Ureter (tissue), 1 donor: ENCODE data around the gene PROKR1. TPM values are rescaled to one million over a fixed set of nuclear protein-coding genes. Genes with fewer than 3 reads are reported as not detected.
"Not testable (repeated sequence)": the region's sequence is repeated elsewhere in the genome, so short reads cannot be mapped to it uniquely, and the experiment has no call there.

ENCODE experiments used
- DNase-seq: peaks from one replicate; pipeline ENCODE4 v3.0.0-alpha.2; 2020; ENCODE audit warnings: low spot score
- total RNA-seq: library from RNA; stranded (reverse); gene quantifications from one replicate; pipeline ENCODE4 v1.2.4, GENCODE V29; 2023
- donor health status: DM: yes; HTN: yes; CAD: no.

PROKR1 gene
- total RNA-seq, 1 donor from 2014 or later, result not detected

DNA sequence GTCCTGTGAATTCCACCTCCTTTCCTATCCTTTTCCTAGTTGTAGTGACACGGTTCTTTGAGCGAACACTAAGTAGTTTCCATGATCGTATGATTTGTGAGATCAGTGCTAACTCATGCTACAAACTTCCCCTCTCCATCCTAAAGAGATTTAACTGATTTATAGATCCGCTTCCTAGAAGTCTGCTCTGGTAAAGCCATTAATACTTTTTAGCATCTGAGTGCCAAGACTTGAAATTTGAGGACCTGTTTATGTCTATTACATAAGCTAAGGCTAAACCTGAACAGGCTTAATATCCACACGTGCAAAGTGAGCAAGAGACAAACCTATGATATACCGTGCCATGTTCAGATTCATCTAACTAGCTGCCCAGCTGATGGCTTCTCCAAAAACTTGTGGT lies 14.9 kb downstream of the PROKR1 start:
- no peak for DNase-seq

- no peak for DNase-seq
Measured at GRCh38 chr2:68659081-68659480, 15.7 kb downstream of the PROKR1 start.

DNA sequence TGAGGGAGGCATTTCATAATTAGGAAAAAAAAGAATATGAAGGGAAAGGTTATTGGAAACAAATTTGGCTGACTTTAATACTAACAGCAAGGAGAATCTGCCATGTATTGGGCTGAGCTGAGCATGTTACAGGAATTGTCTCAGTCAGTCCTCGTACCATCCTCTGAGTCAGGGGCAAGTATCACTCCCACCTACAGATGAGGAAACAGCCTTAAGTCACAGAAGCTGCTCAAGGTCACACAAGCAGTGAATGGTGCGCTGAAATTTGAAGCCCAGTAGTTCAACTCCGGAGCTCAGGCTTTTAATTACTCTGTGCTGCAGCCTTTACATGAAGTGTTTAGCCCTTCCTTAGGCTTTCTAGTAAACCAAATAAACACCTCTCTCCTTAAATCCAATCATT lies 17.3 kb downstream of the PROKR1 start:
- no peak for DNase-seq

GRCh38 chr2:68662466-68662865 lies 19.1 kb downstream of the PROKR1 start:
- DNase-seq, result no peak

DNA sequence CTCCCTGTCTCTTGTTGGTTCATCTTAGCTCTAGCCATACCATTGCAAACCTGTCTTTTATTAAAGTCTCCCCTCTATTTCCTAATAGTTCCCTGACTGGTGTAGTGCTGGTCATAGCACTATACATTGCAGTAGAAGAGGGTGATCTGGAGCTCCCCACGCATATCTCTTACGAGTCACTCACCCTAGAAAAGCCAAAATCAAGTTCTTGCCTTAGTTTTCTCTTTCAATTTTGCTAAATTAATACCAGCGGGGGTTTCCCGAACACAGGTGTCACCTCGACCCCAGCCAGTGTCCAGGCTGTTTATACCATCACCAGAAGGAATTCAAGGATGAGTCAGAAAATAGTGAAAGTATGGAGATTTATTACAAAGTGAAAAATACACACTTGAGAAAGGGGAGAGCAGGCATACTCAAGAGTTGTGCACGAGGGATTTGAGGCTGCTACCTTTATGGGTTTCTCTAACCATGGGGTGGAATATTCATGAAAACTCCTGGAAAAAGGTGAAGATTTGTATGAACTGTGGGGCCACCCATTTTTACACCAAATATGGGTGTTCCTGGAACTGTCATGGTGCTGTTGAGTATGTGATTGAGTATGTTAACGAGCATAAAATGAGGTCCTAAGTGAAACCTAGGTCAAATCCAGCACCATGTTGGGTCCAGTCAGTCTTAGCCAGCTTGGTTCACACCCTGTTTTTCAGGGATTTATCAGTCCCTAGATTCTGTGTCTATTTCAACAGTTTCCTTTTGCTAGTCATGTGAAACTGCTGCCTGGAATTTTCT lies 20.2 kb downstream of the PROKR1 start:
- DNase-seq, result no peak

GRCh38 chr2:68667371-68667770 lies 24.0 kb downstream of the PROKR1 start:
- DNase-seq, result no peak

GRCh38 chr2:68669651-68670050 lies 26.3 kb downstream of the PROKR1 start:
- no peak for DNase-seq

GRCh38 chr2:68671961-68672360 lies 28.6 kb downstream of the PROKR1 start:
- no peak for DNase-seq

DNA sequence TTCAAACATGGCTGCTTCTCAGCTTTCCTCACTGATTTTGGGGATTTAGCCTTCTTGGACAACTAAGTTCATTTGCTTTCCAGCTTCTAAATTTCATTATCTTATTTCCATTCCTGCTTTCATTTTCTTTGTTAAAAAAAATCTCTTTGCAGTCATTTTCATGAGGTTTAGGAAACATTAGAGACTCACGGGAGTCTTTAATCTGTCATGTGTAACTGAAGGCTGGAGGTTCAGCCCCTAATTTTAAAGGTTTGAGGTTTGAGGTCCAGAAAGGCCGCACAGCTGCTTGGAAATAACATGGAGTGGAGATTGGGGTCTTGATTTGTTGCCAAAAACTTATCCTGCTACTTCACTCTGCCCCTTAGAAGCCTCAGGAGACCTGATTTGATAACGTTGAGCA lies 30.3 kb downstream of the PROKR1 start:
- DNase-seq, result no peak

DNA sequence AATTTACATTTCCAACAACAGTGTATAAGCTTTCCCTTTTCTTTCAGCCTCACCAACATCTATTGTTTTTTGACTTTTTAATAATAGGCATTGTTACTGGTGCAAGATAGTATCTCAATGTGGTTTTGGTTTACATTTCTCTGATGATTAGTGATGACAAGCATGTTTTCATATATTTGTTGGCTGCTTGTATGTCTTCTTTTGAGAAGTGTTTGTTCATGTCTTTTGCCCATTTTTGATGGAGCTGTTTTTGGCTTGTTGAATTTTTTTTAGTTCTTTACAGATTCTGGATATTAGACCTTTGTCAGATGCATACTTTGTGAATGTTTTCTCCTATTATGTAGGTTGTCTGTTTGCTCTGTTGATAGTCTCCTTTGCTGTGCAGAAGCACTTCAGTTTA lies 32.1 kb downstream of the PROKR1 start:
- DNase-seq, result no peak

- DNase-seq, result not testable (repeated sequence)
Measured at GRCh38 chr2:68677837-68678236, 34.5 kb downstream of the PROKR1 start.

DNA sequence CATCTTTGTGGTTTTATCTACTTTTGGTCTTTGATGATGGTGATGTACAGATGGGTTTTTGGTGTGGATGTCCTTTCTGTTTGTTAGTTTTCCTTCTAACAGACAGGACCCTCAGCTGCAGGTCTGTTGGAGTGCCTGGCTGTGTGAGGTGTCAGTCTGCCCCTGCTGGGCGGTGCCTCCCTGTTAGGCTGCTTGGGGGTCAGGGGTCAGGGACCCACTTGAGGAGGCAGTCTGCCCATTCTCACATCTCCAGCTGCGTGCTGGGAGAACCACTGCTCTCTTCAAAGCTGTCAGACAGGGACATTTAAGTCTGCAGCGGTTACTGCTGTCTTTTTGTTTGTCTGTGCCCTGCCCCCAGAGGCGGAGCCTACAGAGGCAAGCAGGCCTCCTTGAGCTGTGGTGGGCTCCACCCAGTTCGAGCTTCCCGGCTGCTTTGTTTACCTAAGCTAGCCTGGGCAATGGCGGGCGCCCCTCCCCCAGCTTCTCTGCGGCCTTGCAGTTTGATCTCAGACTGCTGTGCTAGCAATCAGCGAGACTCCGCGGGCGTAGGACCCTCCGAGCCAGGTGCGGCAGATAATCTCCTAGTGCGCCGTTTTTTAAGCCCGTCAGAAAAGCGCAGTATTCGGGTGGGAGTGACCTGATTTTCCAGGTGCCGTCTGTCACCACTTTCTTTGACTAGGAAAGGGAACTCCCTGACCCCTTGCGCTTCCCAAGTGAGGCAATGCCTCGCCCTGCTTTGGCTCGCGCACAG lies 36.0 kb downstream of the PROKR1 start:
- DNase-seq, result peak; percentile 48

- not testable (repeated sequence) for DNase-seq
Measured at GRCh38 chr2:68679917-68680267, 36.5 kb downstream of the PROKR1 start.

DNA sequence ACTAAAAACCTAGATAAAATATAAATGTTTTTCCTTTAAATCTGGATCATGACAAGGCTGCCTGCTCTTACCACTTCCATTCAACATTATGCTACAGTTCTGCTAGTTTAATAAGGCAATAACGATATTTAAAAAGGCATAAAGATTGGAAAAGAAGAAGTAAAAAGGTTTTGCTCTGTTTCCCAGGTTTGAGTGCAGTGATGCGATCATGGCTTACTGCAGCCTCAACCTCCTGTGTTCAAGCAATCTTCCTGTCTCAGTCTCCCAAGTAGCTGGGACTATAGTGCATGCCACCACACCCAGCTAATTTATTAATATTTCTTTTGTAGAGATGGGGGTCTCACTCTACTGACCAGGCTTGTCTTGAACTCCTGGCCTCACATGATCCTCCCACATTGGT lies 40.8 kb downstream of the PROKR1 start:
- no peak for DNase-seq

DNA sequence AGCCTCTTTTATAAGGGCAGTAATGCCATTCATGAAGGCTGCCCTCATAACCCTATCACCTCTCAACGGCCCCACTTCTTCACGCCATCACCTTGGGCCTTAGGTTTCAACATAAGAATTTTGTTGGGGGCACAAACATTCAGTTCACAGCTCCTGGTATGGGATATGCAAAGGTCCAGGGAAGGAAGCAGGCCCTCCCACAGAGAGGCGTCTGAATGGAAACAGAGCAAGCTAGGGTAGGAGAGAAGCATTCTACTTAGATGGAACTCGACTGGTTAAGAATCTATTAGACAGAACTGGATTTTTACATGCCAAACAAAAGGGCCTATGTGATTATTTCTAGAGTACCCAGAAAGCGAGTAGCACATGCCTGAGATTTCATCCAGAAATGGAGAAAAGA lies 42.8 kb downstream of the PROKR1 start:
- DNase-seq, result no peak

DNA sequence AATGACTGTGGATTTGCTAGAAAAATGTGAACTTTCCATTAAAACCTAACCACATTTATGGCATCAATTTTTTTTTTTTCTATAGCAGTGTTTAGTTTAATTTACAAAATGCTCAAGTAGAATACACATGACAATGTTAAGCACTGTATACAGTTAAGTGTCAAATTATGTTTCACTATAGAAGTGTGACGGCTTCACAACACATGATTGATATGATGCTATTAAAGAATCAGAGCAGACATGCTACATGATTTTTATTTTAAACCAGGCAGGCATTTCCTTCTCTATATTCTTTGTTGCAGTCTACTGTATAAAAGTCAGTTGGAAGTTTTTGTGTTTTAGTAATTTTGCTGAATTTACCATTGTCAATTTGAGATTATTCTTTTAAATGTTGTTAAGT lies 43.6 kb downstream of the PROKR1 start:
- no peak for DNase-seq

GRCh38 chr2:68689553-68690537 lies 46.5 kb downstream of the PROKR1 start:
- no peak for DNase-seq

GRCh38 chr2:68690851-68691250 lies 47.5 kb downstream of the PROKR1 start:
- DNase-seq, result no peak

DNA sequence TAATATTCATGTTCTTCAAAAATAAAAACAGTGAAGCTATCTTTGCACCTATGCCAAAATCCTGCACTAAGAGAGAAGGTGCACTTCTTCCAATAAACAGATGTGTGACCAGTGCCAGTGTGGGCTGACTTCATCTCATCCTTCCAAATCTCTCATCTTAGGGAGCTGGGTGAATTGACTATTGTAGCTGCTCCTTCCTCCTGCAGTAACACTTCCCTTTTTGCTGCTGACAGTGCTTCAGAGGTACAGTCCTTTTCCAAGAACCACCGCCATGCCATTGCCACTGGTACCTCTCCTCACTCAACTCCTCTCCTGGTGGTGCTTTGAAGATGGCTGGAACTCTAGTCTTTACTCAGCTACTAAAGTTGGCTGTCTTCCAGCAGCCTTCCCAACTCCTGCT lies 49.1 kb downstream of the PROKR1 start:
- no peak for DNase-seq

GRCh38 chr2:68693951-68694350 lies 50.6 kb downstream of the PROKR1 start:
- DNase-seq, result no peak

- no peak for DNase-seq
Measured at GRCh38 chr2:68695971-68696370, 52.6 kb downstream of the PROKR1 start.

DNA sequence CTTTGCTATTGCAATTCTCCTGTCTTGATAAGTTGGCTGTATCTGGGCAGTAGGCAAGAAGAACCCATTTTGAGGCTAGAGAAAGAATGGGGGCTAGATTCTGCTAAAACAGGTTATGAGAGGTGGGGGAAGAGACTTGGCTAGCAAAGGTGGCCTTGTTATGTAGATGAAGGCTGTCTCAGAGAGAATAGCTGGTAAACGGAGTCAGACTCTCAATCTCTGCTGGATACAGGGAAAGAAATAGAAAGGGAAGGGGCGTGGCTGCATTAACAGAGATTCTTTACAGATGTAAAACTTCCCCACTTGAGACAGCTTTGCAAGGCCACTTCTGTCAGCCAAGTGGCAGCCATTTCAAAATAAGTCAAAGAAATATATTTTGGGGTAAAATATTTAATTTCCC lies 53.2 kb downstream of the PROKR1 start:
- DNase-seq, result no peak
